ENCODE results near the gene PABPN1. TPM values are rescaled to one million over a fixed set of nuclear protein-coding genes. Genes with fewer than 3 reads are reported as not detected.
A peak's percentile ranks its signal among the peaks of the same experiment; 100 is the strongest.

The PABPN1 gene
- polyA plus RNA-seq, 2 of the 4 experiments (the other 2 are of a cell fraction), result 157 to 197 TPM

- TF ChIP-seq EHF (CRISPR knock-in tag; IDR thresholded peaks at IDR 0.05) (no peak), MAZ (IDR thresholded peaks at IDR 0.05; ENCODE audit: borderline replicate concordance, low read depth, low read length) (no peak)
Measured at GRCh38 chr14:23327947-23328744, 6.9 kb downstream of the PABPN1 start (continued).

- FAIRE-seq (no peak), ATAC-seq (no peak), DNase-seq (ENCODE audit: low read depth in 1 of 2, low spot score in 1 of 2) (no peak)
- 45% methylated on average over 5 of the region's 5 CpGs for WGBS (ENCODE audit: missing lambda C conversion rate)
- ChIA-PET POLR2A (interaction anchor here (1.3 kb wide), 1 partner anchor 15 kb away, joined by 3 read pairs; the partner anchor contains the start of gene PABPN1), CTCF (interaction anchor here (1.2 to 14.7 kb wide), 4 partner anchors 9 to 44 kb away, joined by 3 to 186 read pairs (median 8); partner anchors contain the start of gene CMTM5)
- H3K4me2 ChIP-seq, result no peak overlapping the region
- H3K4me3 ChIP-seq, result no peak overlapping the region
- no peaks in the 10 kb centered on the region for H3K4me1 ChIP-seq
- H3K27ac ChIP-seq, result no peak overlapping the region
- TF ChIP-seq, protein P1, sequence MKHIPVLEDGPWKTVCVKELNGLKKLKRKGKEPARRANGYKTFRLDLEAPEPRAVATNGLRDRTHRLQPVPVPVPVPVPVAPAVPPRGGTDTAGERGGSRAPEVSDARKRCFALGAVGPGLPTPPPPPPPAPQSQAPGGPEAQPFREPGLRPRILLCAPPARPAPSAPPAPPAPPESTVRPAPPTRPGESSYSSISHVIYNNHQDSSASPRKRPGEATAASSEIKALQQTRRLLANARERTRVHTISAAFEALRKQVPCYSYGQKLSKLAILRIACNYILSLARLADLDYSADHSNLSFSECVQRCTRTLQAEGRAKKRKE (CRISPR knock-in tag; IDR thresholded peaks at IDR 0.05; ENCODE audit: low read depth), result no peak
- TF ChIP-seq RFX5 (IDR thresholded peaks at IDR 0.05) (no peak), CBX2 (IDR thresholded peaks at IDR 0.05; ENCODE audit: borderline replicate concordance, low read depth) (no peak), HDAC2 (IDR thresholded peaks at IDR 0.05) (no peak), ZC3H11A (IDR thresholded peaks at IDR 0.05) (no peak), MYC (IDR thresholded peaks at IDR 0.05; ENCODE audit: borderline replicate concordance, low read length) (no peak), TFCP2L1 (CRISPR knock-in tag; IDR thresholded peaks at IDR 0.05) (no peak), EP300 (IDR thresholded peaks at IDR 0.05) (no peak), SREBF2 (IDR thresholded peaks at IDR 0.05) (no peak), EHF (CRISPR knock-in tag; IDR thresholded peaks at IDR 0.05) (no peak), CBX8 (IDR thresholded peaks at IDR 0.05) (no peak), KDM1A (IDR thresholded peaks at IDR 0.05; ENCODE audit: low read depth) (no peak), ZSCAN20 (CRISPR knock-in tag; IDR thresholded peaks at IDR 0.05) (no peak), RAD21 (conservative IDR thresholded peaks at IDR 0.05 in 1 of 2, IDR thresholded peaks at IDR 0.05 in 1 of 2) (no peak), CHD4 (IDR thresholded peaks at IDR 0.05; ENCODE audit: borderline replicate concordance) (no peak)
- H3K9me3 ChIP-seq, result peaks cover 24% of the 10 kb centered on the region
Measured at GRCh38 chr14:23335623-23336022, 14.4 kb downstream of the PABPN1 start.

DNA sequence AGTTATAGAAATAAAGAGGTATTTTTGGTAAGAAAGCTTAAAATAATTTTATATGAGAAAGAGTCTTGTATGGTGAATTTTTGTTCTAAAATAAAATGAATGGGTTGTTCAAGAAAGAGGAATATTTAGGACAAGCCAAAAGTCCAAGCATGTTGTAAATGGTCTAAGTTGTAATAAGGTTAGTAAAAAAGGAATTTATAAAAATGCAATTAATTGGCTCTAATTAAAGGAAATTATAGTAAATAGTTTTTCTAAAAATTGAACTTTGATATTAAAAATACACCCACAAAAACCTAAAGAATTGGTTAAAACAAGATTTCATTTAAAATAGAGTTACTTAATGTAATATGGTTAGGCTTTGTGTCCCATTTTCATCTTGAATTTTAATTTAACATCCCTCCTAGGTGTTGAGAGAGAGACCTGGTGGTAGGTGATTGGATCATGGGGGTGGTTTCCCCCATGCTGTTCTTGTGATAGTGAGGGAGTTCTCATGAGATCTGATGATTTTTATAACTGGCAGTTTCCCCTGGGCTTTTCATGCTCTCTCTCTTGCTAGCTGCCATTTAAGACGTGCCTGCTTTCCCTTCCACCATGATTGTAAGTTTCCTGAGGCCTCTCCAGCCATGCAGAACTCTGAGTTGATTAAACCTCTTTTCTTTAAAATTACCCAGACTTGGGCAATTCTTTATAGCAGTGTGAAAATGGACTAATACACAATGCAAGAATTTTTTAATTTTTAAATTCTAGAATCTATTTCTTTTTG is 18.4 kb downstream of the PABPN1 start:
- Histone ChIP-seq H3K9me3 (peaks cover 36% of the 10 kb centered on the region), H3K4me1 (no peaks in the 10 kb centered on the region), H3K4me3 (no peak overlapping the region), H3K4me2 (no peak overlapping the region), H3K27ac (no peak overlapping the region)
- CTCF ChIA-PET, result interaction anchor here (1.3 to 14.7 kb wide), 2 partner anchors 11 to 39 kb away, joined by 3 to 186 read pairs; partner anchors contain the start of gene CMTM5
- POLR2A ChIA-PET, result no interaction called here
- FAIRE-seq (no peak), ATAC-seq (no peak), DNase-seq (ENCODE audit: low read depth in 1 of 2, low spot score in 1 of 2) (no peak)
- WGBS (ENCODE audit: missing lambda C conversion rate), result 3% methylated on average over 1 of the region's 1 CpG
- no peak for TF ChIP-seq NPAS2 (CRISPR knock-in tag; IDR thresholded peaks at IDR 0.05; ENCODE audit: borderline replicate concordance)
- TF ChIP-seq RAD21 (conservative IDR thresholded peaks at IDR 0.05 in 1 of 2, IDR thresholded peaks at IDR 0.05 in 1 of 2), result no peak
- TF ChIP-seq ZFP36 (IDR thresholded peaks at IDR 0.05; ENCODE audit: borderline replicate concordance, partially characterized antibody), result peak; percentile 65
- TF ChIP-seq CBX8 (IDR thresholded peaks at IDR 0.05), result no peak

DNA sequence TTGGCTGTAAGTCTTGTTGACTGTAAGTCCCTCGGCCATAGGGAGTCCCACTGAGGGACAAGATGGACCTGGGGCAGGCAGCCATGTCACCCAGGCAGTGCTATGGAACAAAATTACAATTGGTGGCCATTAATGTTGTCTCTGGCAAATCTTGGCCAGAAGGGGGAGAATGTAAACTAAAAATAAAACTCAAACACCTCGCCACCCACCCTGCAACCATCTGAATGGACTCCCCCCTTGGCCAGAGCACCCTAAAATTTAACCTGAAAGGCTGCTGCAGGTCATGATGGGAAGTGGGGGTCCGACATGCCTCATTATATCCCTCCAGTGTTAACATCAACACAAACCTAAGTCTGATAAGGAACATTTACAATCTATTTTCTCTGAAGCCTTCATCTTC is 23.2 kb downstream of the PABPN1 start:
- no peak overlapping the region for H3K27ac ChIP-seq
- FAIRE-seq, result no peak
- CTCF ChIA-PET, result interaction anchor here (1.0 to 5.0 kb wide), 4 partner anchors 16 to 35 kb away, joined by 3 to 20 read pairs (median 6); no protein-coding TSS in a partner anchor
- 0 out of 6 replicates have a peak, but pooled peaks of 1 of the 2 experiments have one; percentile 36 for ATAC-seq
- POLR2A ChIA-PET, result no interaction called here
- TF ChIP-seq KDM1A (IDR thresholded peaks at IDR 0.05; ENCODE audit: low read depth), result no peak
- TF ChIP-seq FOSB (CRISPR knock-in tag; IDR thresholded peaks at IDR 0.05), result no peak
- TF ChIP-seq E2F6 (IDR thresholded peaks at IDR 0.05; ENCODE audit: borderline replicate concordance, low read depth), result no peak
- TF ChIP-seq, protein P2, sequence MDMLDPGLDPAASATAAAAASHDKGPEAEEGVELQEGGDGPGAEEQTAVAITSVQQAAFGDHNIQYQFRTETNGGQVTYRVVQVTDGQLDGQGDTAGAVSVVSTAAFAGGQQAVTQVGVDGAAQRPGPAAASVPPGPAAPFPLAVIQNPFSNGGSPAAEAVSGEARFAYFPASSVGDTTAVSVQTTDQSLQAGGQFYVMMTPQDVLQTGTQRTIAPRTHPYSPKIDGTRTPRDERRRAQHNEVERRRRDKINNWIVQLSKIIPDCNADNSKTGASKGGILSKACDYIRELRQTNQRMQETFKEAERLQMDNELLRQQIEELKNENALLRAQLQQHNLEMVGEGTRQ (IDR thresholded peaks at IDR 0.05), result no peak
- no peak for TF ChIP-seq HEYL (CRISPR knock-in tag; IDR thresholded peaks at IDR 0.05)
- no peak for TF ChIP-seq TFCP2L1 (CRISPR knock-in tag; IDR thresholded peaks at IDR 0.05)
- no peak for TF ChIP-seq TP53 (CRISPR knock-in tag; IDR thresholded peaks at IDR 0.05)
- TF ChIP-seq HOXB5 (CRISPR knock-in tag; IDR thresholded peaks at IDR 0.05), result no peak
- no peak for TF ChIP-seq PBX3 (IDR thresholded peaks at IDR 0.05)
- no peak for TF ChIP-seq MAFK (IDR thresholded peaks at IDR 0.05; ENCODE audit: partially characterized antibody)
- no peaks in the 10 kb centered on the region for H3K4me1 ChIP-seq
- WGBS (ENCODE audit: missing lambda C conversion rate), result 18% methylated on average over 3 of the region's 3 CpGs
- DNase-seq (ENCODE audit: low read depth in 1 of 2, low spot score in 1 of 2), result no peak
- peaks cover 24% of the 10 kb centered on the region for H3K9me3 ChIP-seq
- no peak overlapping the region for H3K4me2 ChIP-seq
- H3K4me3 ChIP-seq, result no peak overlapping the region
